Panc1 (cell line): ENCODE measurements around the gene IL11.

ENCODE experiments used
- POLR2AphosphoS5 ChIP-seq: IDR thresholded peaks from 2 replicates; pipeline ENCODE4 v1.6.1; 2012; ENCODE audit warnings: mild to moderate bottlenecking, low read depth, low read length, moderate library complexity
- TCF7L2 ChIP-seq: IDR thresholded peaks from 2 replicates; pipeline ENCODE4 v1.6.1; 2011; ENCODE audit warnings: mild to moderate bottlenecking, low read depth, low read length, inconsistent platforms
- TF ChIP-seq, protein P1 (sequence below): fragments of 450-650 bp; IDR thresholded peaks from 2 replicates; pipeline ENCODE4 v1.5.1; 2017; ENCODE audit warnings: mild to moderate bottlenecking

DNA sequence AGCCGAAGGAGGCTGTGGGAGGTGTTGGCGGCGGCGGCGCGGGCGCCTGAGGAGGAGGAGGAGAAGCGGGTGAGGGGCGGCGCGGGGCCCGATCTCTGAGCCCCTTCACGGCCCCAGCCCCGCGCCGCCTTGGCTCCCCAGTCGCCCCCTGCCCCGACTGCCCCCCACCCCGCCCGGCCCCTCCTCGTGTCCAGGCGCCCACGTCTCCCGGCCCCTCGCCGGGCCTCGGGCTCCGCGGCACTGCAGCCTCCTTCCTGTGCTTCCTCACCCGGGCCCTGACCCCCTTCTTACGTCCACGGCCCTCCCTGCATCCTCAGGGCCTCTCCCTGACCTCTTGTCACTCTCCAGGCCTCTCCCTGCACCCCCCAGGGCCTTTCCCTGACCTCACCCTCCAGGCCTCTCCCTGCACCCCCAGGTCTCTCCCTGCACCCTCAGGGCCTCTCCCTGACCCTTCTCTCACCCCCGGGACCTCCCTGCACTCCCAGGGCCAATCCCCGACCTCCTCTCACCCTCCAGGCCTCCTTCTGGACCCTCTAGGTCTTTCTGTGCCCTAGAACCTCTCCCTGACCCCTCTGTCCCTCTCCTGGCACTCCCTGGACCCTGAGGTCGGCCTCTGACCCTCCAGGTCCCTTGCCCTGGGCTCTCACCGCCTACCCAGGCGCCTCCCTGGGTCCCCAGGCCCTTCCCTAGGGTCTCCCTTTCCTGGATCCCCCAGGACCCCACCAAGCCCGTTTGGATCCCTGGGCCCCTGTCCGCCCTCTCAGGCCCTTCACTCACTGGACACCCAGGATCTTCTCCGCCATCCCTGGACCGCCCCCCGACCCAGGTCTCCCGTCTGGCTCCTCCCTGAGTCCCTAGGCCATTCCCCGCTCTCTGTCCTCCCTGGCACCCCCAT is 30.1 kb downstream of the IL11 start:
- TF ChIP-seq, protein P1, sequence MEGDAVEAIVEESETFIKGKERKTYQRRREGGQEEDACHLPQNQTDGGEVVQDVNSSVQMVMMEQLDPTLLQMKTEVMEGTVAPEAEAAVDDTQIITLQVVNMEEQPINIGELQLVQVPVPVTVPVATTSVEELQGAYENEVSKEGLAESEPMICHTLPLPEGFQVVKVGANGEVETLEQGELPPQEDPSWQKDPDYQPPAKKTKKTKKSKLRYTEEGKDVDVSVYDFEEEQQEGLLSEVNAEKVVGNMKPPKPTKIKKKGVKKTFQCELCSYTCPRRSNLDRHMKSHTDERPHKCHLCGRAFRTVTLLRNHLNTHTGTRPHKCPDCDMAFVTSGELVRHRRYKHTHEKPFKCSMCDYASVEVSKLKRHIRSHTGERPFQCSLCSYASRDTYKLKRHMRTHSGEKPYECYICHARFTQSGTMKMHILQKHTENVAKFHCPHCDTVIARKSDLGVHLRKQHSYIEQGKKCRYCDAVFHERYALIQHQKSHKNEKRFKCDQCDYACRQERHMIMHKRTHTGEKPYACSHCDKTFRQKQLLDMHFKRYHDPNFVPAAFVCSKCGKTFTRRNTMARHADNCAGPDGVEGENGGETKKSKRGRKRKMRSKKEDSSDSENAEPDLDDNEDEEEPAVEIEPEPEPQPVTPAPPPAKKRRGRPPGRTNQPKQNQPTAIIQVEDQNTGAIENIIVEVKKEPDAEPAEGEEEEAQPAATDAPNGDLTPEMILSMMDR = no peak
- TF ChIP-seq POLR2AphosphoS5 (peak; percentile 52), TCF7L2 (no peak)
